ENCODE measurements around the gene AUTS2.

The AUTS2 gene

DNA sequence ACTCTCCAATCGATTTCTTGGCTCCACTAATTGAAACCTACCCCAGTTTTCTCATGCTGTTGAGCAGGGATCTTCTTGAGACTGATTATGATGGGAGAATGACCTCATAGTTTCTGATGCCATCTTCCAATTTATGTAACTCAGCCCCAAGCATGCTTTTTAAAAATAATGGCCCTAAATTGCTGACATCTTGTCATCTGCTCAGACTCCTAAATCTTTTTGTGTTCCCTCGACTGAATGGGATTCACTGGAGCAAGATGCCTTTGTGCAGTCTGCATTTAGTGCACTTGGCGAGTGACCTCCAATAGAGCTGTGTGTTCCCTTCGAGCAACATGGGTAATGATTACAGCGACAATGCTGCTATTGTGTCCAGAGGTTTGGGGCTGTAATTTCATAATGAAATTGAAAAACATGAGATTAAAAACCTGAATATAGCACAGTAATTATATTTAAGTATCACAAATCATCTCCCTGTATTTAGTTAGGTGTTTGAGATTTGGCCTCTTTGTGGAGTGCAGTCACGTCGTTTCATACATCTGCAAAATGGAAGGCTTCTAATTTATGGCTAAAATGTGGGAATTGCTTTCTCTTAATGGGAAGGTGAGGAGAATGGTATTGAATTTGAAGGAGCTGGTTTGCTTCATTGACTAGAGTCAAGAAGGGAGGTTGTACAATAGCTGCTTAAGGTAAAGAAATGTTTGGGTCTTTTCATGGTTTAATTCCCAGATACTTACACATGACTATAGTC is 192.9 kb downstream of the AUTS2 start:
- no peak for DNase-seq (ENCODE audit: low spot score)

DNA sequence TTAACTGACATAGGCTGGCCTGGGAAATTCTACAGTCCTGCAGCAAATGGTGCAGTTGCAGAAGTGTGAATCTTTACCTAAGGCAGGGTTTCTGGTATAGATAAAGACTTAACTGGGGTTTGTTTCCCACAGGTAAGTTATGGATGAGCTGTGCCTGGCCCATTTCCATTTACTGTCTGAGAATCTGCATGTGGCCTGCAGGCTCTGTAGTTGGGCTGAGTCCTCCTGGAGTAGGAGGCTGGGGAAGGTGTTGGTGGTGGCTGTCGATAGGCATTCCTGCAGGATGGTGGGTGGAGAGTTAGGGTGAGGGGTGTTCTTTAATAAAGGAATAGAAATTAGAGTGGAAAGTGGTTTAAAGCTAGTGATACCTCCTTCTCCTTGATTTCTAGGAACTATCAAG is 193.5 kb downstream of the AUTS2 start:
- no peak for DNase-seq (ENCODE audit: low spot score)

GRCh38 chr7:69795932-69796331 is 197.7 kb downstream of the AUTS2 start:
- no peak for DNase-seq (ENCODE audit: low spot score)

- DNase-seq (ENCODE audit: low spot score), result no peak
Observed at GRCh38 chr7:69796416-69796815, 198.1 kb downstream of the AUTS2 start.

- DNase-seq (ENCODE audit: low spot score), result no peak
Observed at GRCh38 chr7:69799048-69799697, 200.9 kb downstream of the AUTS2 start.

- no peak for DNase-seq (ENCODE audit: low spot score)
Observed at GRCh38 chr7:69799990-69800389, 201.7 kb downstream of the AUTS2 start.

DNA sequence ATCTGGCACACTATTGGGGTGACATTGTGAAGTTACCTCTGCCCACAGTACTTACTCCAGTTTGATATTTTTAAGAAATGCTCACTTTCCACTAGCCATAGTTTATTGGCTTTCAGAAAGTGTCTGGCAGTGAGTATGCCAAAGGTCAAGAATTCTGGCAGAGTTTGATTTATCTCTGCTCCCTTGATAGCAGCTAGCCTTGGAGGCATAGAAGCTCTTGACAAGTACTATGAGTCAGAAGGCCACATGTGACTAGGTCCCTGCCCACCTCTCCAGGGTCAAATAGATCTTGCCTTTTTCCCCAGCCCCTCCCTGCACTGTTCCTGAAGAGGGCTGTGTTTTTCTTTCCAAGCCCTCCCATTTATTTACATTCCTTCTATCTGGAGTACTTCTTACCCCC is 202.2 kb downstream of the AUTS2 start:
- DNase-seq (ENCODE audit: low spot score), result no peak

DNA sequence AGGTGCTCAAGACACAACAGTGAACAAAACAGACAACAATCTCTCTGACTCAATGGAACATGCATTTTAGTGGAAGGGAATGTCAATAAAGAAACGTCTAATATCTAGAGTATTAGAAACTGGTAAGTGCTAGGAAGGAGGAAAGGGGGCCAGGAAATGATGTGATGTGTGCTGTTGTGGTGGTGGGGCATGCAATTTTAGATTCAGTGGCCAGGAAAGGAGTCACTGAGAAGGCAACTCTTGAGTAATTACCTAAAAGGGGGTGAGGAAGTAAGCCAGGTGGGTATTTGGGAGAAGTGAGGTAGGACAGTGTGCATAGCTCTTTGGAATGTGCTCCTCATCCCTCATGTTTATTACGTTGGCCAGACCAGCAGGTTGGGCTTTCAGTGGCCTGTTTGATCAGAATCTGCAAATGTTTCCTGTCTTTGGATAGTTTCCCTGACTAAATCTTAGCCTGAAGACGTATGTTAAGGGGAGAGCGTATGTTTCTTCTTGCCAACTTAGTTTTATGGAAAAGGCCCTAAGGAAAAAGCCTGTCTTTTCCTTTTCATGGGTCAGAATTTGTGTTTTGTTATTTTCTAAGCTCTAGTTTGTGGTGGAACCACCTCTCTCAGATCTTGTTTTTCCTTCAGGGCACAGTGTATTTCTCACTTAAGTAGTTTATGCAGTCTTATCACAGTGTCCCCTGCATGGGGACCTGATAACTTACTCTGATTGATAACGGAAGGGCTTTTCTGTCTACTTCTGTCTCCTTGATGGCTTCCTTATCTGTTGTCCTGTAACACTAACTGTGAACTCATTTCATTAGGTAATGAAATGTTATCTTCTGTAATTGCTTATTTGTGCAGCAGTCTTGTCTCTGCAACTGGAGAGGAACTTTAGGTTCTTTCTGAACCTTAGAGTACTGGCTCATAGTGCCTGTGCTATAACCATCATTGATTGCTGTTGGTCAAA is 203.7 kb downstream of the AUTS2 start:
- DNase-seq (ENCODE audit: low spot score), result no peak

GRCh38 chr7:69803699-69804516 is 205.6 kb downstream of the AUTS2 start:
- DNase-seq (ENCODE audit: low spot score), result no peak

- no peak for DNase-seq (ENCODE audit: low spot score)
Observed at GRCh38 chr7:69804962-69805361, 206.7 kb downstream of the AUTS2 start.

DNA sequence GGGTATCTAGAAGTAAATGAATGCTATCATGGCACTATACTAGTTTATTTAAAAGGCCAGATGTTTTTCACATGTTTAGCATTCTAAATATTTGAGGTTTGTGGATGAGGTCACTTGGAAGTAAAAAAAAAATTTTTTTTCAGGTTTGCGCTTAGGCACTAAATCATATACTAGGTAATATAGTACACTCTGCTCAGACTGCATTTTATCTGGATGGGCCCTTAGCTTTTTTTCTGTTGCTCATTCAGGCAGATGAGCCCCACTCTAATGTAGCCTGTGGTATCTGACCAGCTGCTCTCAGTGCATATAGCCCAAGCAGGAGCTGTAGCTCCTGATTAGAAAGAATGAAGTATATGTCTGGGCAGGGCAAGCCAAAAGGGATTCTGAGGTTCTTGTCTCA is 210.1 kb downstream of the AUTS2 start:
- no peak for DNase-seq (ENCODE audit: low spot score)

DNA sequence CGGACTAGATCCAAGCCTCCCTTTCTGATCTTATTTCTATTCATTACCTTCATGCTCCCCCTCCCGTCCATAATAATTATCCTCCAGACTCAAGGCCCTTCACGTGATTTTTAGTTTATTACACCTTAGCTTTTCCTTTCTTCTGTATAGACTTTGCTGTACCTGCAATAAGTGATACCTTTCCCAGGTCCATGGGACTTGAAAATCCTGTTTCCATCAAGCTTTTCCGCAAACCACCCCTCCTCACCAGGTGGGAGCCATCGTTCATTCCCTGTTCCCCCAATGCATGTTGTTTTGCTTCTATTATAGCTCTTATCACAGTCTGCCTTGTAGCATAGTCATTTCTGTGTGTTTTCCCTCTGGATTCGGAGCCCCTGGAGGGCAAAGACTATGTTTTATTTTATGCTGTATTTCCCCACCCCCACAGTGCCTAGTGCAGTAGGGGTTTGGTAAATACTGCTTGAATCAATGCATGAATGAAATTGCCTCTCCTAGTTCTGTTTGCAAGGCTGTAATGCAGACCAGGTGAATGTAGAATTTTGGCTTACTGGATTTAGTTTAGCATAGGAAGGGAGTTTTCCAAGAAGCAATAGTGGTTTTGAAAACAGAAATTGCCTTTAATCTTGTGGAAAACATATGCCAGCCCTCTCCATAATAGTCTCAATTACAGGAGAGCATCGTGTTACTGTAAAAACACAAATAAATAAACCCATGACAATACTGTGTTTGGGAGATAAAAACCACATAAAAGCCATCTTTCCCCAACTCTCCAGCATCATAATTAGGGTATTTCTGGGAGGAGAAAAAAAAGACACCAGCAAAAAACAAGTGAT is 213.4 kb downstream of the AUTS2 start:
- no peak for DNase-seq (ENCODE audit: low spot score)

DNA sequence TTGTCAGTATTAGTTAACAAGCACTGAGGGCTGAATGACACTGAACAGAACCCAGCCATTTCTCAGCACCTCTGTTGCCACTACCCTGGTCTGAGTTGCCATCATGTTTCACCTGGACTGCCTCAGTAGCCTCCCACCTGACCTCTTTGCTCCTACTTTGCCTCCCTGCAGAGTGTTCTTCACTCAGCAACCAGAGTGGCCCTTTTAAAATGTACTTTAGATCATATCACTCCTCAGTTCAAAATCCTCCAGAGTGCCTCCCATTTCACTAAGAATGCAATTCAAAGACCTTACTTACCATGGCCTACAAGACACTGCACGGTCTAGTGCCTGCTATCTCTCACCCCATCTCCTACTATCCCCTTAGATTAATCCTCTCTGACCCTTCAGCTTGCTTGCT is 214.5 kb downstream of the AUTS2 start:
- no peak for DNase-seq (ENCODE audit: low spot score)

DNA sequence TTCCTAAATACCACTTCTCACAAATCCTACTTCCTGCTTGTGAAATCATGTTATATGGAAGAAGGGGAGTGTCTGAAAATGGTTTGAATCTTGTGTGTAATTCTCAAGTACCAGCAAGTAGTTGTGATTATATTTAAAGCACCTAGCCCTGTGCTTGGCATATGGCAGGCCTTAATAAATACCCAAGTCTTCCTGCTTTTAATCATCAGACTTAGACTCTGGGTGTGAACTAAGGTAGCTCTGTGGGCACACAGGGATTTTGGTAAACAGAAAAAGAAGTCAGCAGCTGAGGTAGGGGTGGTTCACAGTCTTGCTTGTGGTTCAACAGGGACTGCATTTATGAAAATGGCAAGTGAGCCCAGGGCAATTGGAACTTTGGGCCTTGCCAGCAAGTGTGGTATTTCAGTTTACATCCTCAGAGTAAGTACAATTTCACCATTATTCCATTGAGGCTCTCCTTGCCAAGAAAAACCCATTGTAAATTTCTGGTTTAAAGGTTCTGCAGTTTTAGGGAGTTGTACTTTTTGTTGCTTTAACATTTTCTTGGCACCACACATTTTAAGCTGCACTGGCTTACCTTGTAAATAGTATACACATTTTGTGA is 215.5 kb downstream of the AUTS2 start:
- no peak for DNase-seq (ENCODE audit: low spot score)

GRCh38 chr7:69814421-69814962 is 216.2 kb downstream of the AUTS2 start:
- no peak for DNase-seq (ENCODE audit: low spot score)

GRCh38 chr7:69816501-69816900 is 218.2 kb downstream of the AUTS2 start:
- no peak for DNase-seq (ENCODE audit: low spot score)

- DNase-seq (ENCODE audit: low spot score), result no peak
Observed at GRCh38 chr7:69817121-69817520, 218.8 kb downstream of the AUTS2 start.

GRCh38 chr7:69817841-69818635 is 219.8 kb downstream of the AUTS2 start:
- DNase-seq (ENCODE audit: low spot score), result no peak

DNA sequence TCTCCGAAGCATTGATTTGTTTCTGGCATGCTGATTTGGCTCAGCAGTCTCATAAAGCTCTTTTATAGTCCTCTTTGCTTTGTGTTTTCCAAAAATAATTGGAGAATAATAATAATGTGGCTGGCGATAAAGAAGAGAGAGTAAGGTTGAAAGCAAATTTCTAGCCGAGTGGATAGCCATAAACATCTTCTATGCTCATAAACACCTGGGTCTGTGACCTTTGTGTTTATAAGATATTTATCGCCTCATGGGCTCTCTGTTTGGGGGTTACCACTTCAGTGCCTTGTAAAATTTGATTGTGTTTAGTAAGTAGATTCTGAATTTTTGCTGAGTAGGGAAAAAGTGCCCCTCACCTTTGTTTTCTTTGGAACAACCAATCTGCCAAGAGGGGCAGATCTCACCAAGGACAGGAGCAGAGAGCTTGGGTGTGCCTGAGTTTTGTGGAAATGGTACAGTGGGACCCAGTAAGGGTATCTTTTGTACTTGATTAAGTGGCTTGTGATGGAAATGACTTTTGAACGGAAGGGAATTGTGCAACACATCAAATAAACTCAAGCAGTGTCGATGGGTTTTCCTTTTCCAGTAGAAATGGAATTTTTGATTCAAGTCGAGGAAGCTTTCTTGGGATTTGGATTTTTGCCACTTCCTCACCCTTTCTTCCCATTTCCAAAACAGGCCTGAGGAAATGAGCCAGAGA is 220.5 kb downstream of the AUTS2 start:
- DNase-seq (ENCODE audit: low spot score), result no peak
